GM21825 (cell line): ENCODE results near the gene UNK.

ENCODE experiments used
- ATAC-seq: cut with Tn5 transposase; IDR thresholded peaks from one replicate; pipeline ENCODE4 v1.9.1; 2021; ENCODE audit warnings: mild to moderate bottlenecking, moderate library complexity; ENCODE audit not compliant: unreplicated experiment

UNK gene

GRCh38 chr17:75784473-75785015, at the start of gene UNK:
Gene UNK, plus strand, starts transcription at chr17:75784806. Its CDS starts 75 bp downstream, at chr17:75784881.
- peak; percentile 54 for ATAC-seq

- ATAC-seq = no peak
Measured at GRCh38 chr17:75736173-75736835, 48.3 kb upstream of the UNK start.

- ATAC-seq = no peak
Measured at GRCh38 chr17:75737133-75737962, 47.3 kb upstream of the UNK start.

- no peak for ATAC-seq
Measured at GRCh38 chr17:75738218-75738802, 46.3 kb upstream of the UNK start.

GRCh38 chr17:75739174-75739573, 45.4 kb upstream of the UNK start:
- no peak for ATAC-seq

GRCh38 chr17:75739801-75740200, 44.8 kb upstream of the UNK start:
- no peak for ATAC-seq

GRCh38 chr17:75740215-75740614, 44.4 kb upstream of the UNK start:
- ATAC-seq = no peak

GRCh38 chr17:75740631-75741077, 44.0 kb upstream of the UNK start:
- ATAC-seq = no peak

GRCh38 chr17:75742337-75742736, 42.3 kb upstream of the UNK start:
- ATAC-seq = no peak

GRCh38 chr17:75743625-75744206, 40.9 kb upstream of the UNK start:
- no peak for ATAC-seq

- no peak for ATAC-seq
Measured at GRCh38 chr17:75748706-75749105, 35.9 kb upstream of the UNK start.

- ATAC-seq = no peak
Measured at GRCh38 chr17:75749545-75750389, 34.8 kb upstream of the UNK start.

GRCh38 chr17:75750661-75751423, 33.8 kb upstream of the UNK start:
- no peak for ATAC-seq

GRCh38 chr17:75751676-75752404, 32.8 kb upstream of the UNK start:
- no peak for ATAC-seq

GRCh38 chr17:75752405-75752709, 32.2 kb upstream of the UNK start:
- ATAC-seq = no peak

GRCh38 chr17:75752802-75753513, 31.6 kb upstream of the UNK start:
- ATAC-seq = no peak

- ATAC-seq = peak; percentile 55
Measured at GRCh38 chr17:75753514-75754377, 30.9 kb upstream of the UNK start.
